GM23338 (cell line): ENCODE results near the gene ICOS. TPM values are rescaled to one million over a fixed set of nuclear protein-coding genes. Genes with fewer than 3 reads are reported as not detected.

Experiments used
- ATAC-seq: fragments of 200-7000 bp; cut with Tn5 transposase; 3 replicates; pipeline ENCODE4 v1.9.1; 2020
- DNase-seq: peaks from one replicate; pipeline ENCODE4 v3.0.0-alpha.2; 2015; ENCODE audit warnings: low spot score
- H2AFZ ChIP-seq: fragments of 200-600 bp; sonication (generic); 2 replicates; pipeline ENCODE4 v1.8.0; 2016; ENCODE audit warnings: antibody characterized with exemption, mild to moderate bottlenecking, moderate library complexity
- H3F3A ChIP-seq: fragments of 200-600 bp; sonication (generic); replicated peaks from 2 replicates; pipeline ENCODE4 v1.8.0; 2017; ENCODE audit warnings: antibody characterized with exemption, mixed run types, low read depth
- H3K27ac ChIP-seq: fragments of 200-600 bp; sonication (generic); 2 replicates; pipeline ENCODE4 v1.6.1; 2016; ENCODE audit warnings: low read depth
- H3K27me3 ChIP-seq: fragments of 200-600 bp; sonication (generic); 2 replicates; pipeline ENCODE4 v1.8.0; 2016; ENCODE audit warnings: mild to moderate bottlenecking, mixed run types, moderate library complexity; ENCODE audit not compliant: insufficient read depth
- H3K36me3 ChIP-seq: fragments of 200-600 bp; sonication (generic); 2 replicates; pipeline ENCODE4 v1.8.0; 2016; ENCODE audit warnings: mild to moderate bottlenecking; ENCODE audit not compliant: insufficient read depth
- H3K4me1 ChIP-seq: fragments of 200-600 bp; sonication (generic); 2 replicates; pipeline ENCODE4 v1.8.0; 2016; ENCODE audit warnings: mild to moderate bottlenecking, moderate library complexity; ENCODE audit not compliant: insufficient read depth
- H3K4me2 ChIP-seq: fragments of 200-600 bp; sonication (generic); 2 replicates; pipeline ENCODE4 v1.7.1; 2017; ENCODE audit warnings: mixed run types
- H3K4me3 ChIP-seq: fragments of 200-600 bp; sonication (generic); 2 replicates; pipeline ENCODE4 v1.6.1; 2016; ENCODE audit warnings: mixed run types
- H3K79me2 ChIP-seq: fragments of 200-600 bp; sonication (generic); replicated peaks from 2 replicates; pipeline ENCODE4 v1.8.0; 2017; ENCODE audit warnings: mild to moderate bottlenecking; ENCODE audit not compliant: insufficient read depth
- H3K9me2 ChIP-seq: fragments of 200-600 bp; sonication (generic); 2 replicates; pipeline ENCODE4 v1.8.0; 2017; ENCODE audit not compliant: insufficient read depth
- H4K20me1 ChIP-seq: fragments of 200-600 bp; sonication (generic); replicated peaks from 2 replicates; pipeline ENCODE4 v1.8.0; 2017; ENCODE audit warnings: mild to moderate bottlenecking; ENCODE audit not compliant: insufficient read depth
- H3K27ac Mint-ChIP-seq: 2 replicates; pipeline ENCODE4 v1.8.0; 2020; ENCODE audit warnings: inconsistent platforms, mild to moderate bottlenecking, moderate library complexity, mixed read lengths
- H3K27me3 Mint-ChIP-seq: 3 replicates; pipeline ENCODE4 v1.8.0; 2022; ENCODE audit warnings: low read depth, mild to moderate bottlenecking, moderate library complexity, mixed read lengths, inconsistent platforms; ENCODE audit not compliant: insufficient read depth, poor library complexity
- H3K36me3 Mint-ChIP-seq: 3 replicates; pipeline ENCODE4 v1.8.0; 2021; ENCODE audit warnings: low read depth, mild to moderate bottlenecking, inconsistent platforms, moderate library complexity, mixed read lengths
- H3K4me1 Mint-ChIP-seq: 3 replicates; pipeline ENCODE4 v1.8.0; 2020; ENCODE audit warnings: mild to moderate bottlenecking, inconsistent platforms, mixed read lengths
- H3K4me3 Mint-ChIP-seq: 3 replicates; pipeline ENCODE4 v1.8.0; 2021; ENCODE audit warnings: moderate library complexity, mild to moderate bottlenecking, inconsistent platforms, mixed read lengths
- H3K9me3 Mint-ChIP-seq: 3 replicates; pipeline ENCODE4 v1.8.0; 2020; ENCODE audit warnings: moderate library complexity, mild to moderate bottlenecking, inconsistent platforms, mixed read lengths
- CREB1 ChIP-seq: fragments of 250-450 bp; sonication (Bioruptor Pico); IDR thresholded peaks from 2 replicates; pipeline ENCODE4 v1.5.0; 2020; ENCODE audit warnings: low read depth, mild to moderate bottlenecking, moderate library complexity
- ETS1 ChIP-seq: IDR thresholded peaks from 2 replicates; pipeline ENCODE4 v1.6.1; 2016; ENCODE audit warnings: antibody characterized with exemption
- EZH2 ChIP-seq: fragments of 200-600 bp; sonication (generic); IDR thresholded peaks from one replicate; pipeline ENCODE4 v1.8.0; 2017; ENCODE audit warnings: antibody characterized with exemption, mild to moderate bottlenecking, low read depth; ENCODE audit not compliant: unreplicated experiment
- EZH2phosphoT487 ChIP-seq: fragments of 200-600 bp; sonication (generic); IDR thresholded peaks from one replicate; pipeline ENCODE4 v1.8.1; 2018; ENCODE audit warnings: antibody characterized with exemption; ENCODE audit not compliant: unreplicated experiment
- JUNB ChIP-seq: IDR thresholded peaks from one replicate; pipeline ENCODE4 v1.6.1; 2016; ENCODE audit warnings: antibody characterized with exemption; ENCODE audit not compliant: unreplicated experiment
- NANOG ChIP-seq: IDR thresholded peaks from 2 replicates; pipeline ENCODE4 v1.6.1; 2016; ENCODE audit warnings: antibody characterized with exemption, borderline replicate concordance
- POLR2AphosphoS5 ChIP-seq: IDR thresholded peaks from 2 replicates; pipeline ENCODE4 v1.6.1; 2016; ENCODE audit warnings: antibody characterized with exemption, low read depth
- REST ChIP-seq: IDR thresholded peaks from one replicate; pipeline ENCODE4 v1.6.1; 2018; ENCODE audit warnings: antibody characterized with exemption; ENCODE audit not compliant: unreplicated experiment
- STAT1 ChIP-seq: IDR thresholded peaks from one replicate; pipeline ENCODE4 v1.6.1; 2016; ENCODE audit warnings: antibody characterized with exemption; ENCODE audit not compliant: unreplicated experiment
- ZNF331 ChIP-seq: fragments of 250-450 bp; sonication (Bioruptor Pico); IDR thresholded peaks from 2 replicates; pipeline ENCODE4 v1.5.0; 2020; ENCODE audit warnings: low read depth, mild to moderate bottlenecking, moderate library complexity
- ZNF462 ChIP-seq: fragments of 250-450 bp; sonication (Bioruptor Pico); IDR thresholded peaks from 2 replicates; pipeline ENCODE4 v1.5.0; 2020; ENCODE audit warnings: mild to moderate bottlenecking, moderate library complexity
- polyA plus RNA-seq: library from polyadenylated mRNA; unstranded; fragments of >200 nt; fragmentation: Nextera tagmentation; extraction: Ambion mirVana; gene quantifications from 2 replicates; pipeline ENCODE4 v1.2.1, GENCODE V29; 2016
- total RNA-seq: library from RNA; depleted of rRNA; stranded (reverse); fragments of >200 nt; shearing (Covaris generic); gene quantifications from 2 replicates; pipeline ENCODE4 v1.2.3, GENCODE V29; 2014

Gene ICOS
- total and polyA plus RNA-seq, 2 experiments from 2014 or later, result not detected

- Histone ChIP-seq H3K36me3 (no peaks in the 10 kb centered on the region), H3K4me1 (no peaks in the 10 kb centered on the region), H3K9me2 (no peaks in the 10 kb centered on the region), H2AFZ (no peak overlapping the region), H4K20me1 (no peaks in the 10 kb centered on the region), H3F3A (no peaks in the 10 kb centered on the region), H3K4me2 (no peak overlapping the region), H3K27ac (no peak overlapping the region), H3K79me2 (no peaks in the 10 kb centered on the region), H3K4me3 (no peak overlapping the region), H3K27me3 (no peaks in the 10 kb centered on the region)
- no peaks in the 10 kb centered on the region for H3K27me3 Mint-ChIP-seq
- H3K27ac Mint-ChIP-seq, result no peak overlapping the region
- H3K4me3 Mint-ChIP-seq, result no peak overlapping the region
- H3K4me1 Mint-ChIP-seq, result no peaks in the 10 kb centered on the region; the same call in 2 of the 3 replicates
- TF ChIP-seq ZNF331 (CRISPR knock-in tag) (no peak), NANOG (no peak), ETS1 (no peak), ZNF462 (CRISPR knock-in tag) (no peak), POLR2AphosphoS5 (no peak), EZH2 (no peak), EZH2phosphoT487 (no peak), JUNB (no peak), CREB1 (no peak), STAT1 (no peak), REST (no peak)
- ATAC-seq (no peak), DNase-seq (no peak)
- H3K9me3 Mint-ChIP-seq, result no peaks in the 10 kb centered on the region
- H3K36me3 Mint-ChIP-seq, result no peaks in the 10 kb centered on the region
Observed at GRCh38 chr2:203908066-203908796, 28.3 kb upstream of the ICOS start.
